GM19035 (cell line): Measurements from ENCODE around the gene PYCARD.
"Not testable (repeated sequence)": the region's sequence is repeated elsewhere in the genome, so short reads cannot be mapped to it uniquely, and the experiment has no call there.

ENCODE experiments used
- ATAC-seq: cut with Tn5 transposase; IDR thresholded peaks from one replicate; pipeline ENCODE4 v1.9.1; 2021; ENCODE audit not compliant: unreplicated experiment

The PYCARD gene

DNA sequence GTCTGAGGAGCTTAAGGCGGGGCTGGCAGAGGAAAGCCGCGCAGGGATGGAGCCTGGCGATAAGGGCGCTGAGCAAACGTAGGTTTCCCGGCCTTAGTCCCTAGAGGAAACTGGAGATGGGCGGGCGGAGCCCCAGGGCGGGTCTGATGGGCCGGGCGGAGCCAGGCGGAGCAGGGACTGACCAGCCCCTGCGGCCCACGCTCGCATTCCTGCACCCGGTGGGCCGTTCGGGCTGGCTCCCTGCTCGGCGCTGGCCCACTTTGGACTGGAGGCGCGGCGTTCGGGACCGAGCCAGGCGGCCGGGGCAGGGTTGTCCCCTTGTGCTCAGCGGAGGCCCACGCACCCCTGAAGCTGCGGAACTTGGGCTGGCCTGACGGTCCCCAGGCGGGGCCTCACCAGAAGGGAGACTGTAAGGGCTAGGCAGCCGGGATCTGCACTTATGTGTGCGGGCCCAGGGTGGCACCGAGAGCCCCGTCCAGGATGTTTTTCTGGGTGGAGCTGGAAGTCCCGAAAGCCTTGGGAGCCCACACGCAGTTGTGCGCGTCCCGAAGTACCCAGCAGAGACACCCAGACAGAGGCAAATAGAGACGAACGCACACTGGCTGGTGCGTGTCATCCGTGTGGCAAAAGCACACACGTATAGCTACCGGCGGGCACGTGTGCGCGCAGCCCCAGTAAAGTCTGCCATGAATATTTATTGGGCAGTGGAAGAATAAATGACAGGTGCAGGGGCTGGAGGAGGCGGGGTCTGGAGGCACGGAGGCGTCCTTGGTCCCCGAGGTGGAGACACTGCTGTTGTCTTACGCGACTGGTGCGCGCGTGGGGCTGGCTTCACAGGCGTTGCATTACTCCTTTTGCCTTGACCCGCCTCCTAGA, 13.0 kb upstream of the PYCARD start:
- no peak for ATAC-seq

DNA sequence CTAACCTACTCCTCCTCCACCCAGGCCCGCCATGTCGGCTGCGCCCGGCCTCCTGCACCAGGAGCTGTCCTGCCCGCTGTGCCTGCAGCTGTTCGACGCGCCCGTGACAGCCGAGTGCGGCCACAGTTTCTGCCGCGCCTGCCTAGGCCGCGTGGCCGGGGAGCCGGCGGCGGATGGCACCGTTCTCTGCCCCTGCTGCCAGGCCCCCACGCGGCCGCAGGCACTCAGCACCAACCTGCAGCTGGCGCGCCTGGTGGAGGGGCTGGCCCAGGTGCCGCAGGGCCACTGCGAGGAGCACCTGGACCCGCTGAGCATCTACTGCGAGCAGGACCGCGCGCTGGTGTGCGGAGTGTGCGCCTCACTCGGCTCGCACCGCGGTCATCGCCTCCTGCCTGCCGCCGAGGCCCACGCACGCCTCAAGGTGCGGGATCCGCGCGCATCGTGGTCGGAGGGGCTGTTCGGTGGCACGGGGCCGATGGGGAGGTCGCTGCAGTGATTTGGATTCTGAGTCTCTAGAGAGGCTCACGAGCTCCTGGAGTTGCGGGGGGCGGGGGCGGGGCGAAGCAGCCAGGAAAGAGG, 12.2 kb upstream of the PYCARD start:
- no peak for ATAC-seq

DNA sequence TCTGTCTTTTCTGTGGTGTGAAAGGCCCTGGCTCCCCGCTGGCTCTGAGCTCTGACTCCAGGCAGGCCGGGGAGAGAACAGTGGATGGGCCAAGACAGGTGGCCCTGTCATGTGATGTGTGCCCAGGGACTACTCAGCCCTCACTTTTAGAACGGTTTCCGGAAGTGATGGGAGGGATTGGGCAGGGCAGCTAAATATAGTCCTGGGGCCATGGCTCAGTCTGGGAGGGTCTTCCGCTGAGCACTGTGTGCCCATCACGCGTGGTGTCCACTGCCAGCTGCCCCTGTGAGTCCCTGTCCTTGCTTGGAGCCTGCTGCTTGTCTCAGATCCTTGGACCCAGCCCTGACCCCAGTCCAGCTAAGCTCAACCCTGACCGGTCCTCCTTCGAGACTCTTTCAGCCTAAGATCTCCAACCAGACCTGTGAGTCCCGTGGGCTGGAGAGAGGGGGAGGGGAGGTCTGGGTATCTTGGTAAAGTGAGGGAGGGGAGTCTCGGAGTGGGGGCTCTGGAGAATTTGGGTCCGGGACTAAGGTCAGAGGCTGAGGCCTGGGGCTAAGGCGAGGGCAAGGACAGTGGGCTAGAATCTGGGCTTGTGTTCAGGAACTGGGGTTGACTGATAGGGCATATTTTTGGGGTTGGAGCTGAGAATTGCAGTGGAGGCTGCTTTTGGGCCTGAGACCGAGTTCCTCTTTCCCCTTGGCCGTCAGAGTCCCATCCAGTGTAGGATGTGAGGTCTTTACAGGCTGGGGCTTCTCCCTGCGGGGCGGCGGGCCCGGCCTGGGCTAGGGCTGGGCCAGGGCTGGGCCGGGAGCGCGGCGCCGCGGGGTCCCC, 11.5 kb upstream of the PYCARD start, which contains the start of gene TRIM72:
TSS of gene TRIM72 (plus strand) at position 243 of the 831 bp plus-strand sequence. CDS start 620 bp downstream, outside the sequence.
- no peak for ATAC-seq

DNA sequence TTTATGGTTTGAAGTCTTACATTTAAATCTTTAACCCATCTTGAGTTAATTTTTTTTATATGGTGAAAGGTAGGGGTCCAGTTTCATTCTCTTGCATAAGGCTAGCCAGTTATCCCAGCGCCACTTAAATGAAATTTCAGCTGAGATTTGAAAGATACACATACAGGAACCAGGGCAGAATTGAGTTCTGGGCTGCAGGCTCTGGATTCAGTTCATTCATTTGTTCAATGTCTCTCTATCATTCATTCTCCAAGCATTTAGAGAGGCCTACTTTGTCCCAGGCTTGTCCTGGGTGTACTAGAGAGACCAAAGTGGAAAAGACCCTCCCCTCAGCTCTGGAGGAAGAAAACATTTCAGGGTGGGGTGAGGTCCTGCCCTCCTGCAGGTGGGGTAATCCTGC, 10.8 kb upstream of the PYCARD start:
- ATAC-seq, result no peak

DNA sequence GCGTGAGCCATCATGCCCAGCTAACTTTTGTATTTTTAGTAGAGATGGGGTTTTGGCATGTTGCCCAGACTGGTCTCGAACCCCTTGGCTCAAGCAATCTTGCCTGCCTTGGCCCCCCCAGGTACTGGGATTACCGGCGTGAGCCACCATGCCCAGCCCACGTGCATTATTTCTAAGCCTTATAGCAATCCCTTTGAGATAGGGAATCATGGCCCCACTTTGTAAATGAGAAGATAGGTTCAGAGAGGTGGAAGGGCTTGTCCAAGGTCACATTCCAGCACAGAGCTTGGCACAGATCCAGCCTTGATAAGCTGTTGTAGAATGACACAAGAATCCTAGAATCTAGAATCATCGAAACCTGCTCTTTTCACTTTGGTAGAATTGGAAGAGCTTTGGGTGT, 4.2 kb upstream of the PYCARD start:
- no peak for ATAC-seq

DNA sequence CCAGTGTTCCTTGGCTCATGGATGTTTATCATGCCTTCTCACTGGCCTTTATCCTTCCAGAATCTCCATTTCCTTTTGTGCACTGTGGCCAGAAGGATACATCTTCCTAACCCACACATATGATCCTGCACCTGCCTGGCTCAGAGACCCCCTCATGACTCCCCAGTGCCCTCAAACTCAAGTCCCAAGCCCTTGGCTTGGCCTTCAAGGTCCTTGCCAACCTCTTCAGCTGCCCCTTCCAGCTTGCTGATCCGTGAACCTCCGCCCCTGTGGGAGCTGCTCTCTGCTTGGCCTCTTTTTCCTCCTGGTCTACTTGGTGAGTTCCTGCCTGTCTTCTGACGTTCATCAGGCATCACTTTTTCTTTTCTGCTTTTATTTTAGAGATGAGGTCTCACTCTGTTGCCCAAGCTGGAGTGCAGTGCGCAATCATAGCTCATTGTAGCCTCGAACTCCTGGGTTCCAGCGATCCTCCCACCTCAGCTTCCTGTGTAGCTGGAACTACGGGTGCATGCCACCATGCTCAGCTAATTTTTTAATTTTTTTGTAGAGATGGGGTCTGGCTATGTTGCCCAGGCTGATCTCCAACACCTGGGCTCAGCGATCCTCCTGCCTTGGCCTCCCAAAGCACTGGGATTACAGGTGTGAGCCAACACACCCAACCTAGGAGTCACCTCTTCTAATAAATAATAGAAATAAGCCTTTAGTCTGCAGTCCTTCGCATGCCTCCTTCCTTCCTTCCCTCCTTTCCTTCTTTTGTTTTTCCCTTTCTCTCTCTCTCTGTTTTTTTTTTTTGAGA, 2.5 kb upstream of the PYCARD start:
- no peak for ATAC-seq

DNA sequence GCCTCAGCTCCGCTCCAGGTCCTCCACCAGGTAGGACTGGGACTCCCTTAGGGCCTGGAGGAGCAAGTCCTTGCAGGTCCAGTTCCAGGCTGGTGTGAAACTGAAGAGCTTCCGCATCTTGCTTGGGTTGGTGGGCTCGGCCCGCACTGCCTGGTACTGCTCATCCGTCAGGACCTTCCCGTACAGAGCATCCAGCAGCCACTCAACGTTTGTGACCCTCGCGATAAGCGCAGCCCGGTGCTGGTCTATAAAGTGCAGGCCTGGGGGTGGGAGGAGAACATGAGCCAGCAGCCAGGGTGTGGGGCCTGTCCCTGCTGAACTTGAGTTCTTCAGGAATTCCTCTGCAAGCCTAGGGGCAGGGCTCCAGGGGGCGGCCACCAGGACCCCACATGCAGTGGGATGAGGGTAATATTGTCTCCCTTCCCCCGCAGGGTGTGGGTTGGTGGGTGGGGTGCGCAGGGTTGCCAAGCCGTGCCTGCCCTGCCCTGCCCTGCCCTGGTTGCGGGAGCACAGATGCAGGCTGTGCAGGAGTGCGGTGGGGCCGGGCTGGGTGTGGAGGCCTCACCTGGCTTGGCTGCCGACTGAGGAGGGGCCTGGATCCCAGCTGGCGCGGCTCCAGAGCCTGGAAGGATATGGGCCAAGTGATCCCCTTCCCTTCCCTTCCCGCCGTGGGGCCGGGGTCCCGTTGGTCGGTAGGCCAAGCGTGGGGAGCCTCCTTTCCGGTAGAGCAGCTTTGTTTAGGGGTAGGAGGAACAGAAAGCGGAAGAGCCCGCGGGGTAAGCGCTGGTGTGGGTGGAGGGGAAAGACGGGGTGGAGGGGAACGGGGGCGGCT, 762 bp downstream of the PYCARD start:
- ATAC-seq, result peak; percentile 50

DNA sequence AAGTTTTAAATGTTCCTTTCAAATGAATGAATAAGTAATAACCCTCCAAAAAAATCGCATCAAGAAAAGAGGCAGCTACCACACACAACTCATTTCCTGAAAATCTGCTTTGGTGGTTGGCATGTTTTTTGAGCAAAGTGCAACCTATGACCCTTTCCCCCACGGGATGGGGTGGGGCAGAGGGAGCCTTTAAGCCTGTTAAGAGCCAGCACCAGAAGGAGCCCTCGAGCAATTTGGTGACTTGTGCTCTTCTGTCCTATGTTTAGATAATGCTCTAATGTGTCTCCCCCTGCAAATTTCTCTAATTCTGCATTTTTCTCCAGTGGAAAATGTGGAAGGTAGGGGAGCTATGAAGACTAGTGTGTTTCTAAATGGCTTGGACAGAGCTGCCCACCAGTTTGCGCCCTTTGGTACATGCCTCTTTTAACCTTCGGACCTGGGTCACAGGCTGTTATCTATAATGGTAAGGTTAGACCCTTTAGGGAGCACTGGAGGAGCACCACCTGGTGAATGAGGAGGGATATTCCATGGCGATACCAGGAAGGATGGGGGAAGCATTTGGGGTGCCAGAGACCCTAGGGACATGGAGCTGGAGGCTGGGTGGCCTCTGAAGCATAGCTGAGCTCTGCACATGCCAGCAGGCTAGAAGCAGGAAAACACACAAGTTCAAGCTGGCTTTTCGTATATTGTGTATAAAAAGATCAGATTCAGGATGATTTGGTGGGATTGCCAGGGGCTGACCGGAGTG, 1.6 kb downstream of the PYCARD start:
- no peak for ATAC-seq

DNA sequence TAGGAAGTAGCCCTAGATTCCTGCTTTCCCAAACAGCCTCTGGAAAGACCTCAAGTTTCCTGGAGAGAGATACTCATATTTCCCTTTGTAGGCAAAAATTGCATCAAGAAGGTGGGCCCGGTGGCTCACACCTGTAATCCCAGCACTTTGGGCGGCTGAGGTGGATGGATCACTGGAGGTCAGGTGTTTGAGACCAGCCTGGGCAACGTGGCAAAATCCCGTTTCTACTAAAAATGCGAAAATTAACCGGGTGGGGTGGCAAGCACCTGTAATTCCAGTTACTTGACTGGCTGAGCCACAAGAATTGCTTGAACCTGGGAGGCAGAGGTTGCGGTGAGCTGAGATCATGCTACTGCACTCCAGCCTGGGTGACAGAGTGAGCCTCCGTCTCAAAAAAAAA, 2.4 kb downstream of the PYCARD start:
- ATAC-seq, result not testable (repeated sequence)

DNA sequence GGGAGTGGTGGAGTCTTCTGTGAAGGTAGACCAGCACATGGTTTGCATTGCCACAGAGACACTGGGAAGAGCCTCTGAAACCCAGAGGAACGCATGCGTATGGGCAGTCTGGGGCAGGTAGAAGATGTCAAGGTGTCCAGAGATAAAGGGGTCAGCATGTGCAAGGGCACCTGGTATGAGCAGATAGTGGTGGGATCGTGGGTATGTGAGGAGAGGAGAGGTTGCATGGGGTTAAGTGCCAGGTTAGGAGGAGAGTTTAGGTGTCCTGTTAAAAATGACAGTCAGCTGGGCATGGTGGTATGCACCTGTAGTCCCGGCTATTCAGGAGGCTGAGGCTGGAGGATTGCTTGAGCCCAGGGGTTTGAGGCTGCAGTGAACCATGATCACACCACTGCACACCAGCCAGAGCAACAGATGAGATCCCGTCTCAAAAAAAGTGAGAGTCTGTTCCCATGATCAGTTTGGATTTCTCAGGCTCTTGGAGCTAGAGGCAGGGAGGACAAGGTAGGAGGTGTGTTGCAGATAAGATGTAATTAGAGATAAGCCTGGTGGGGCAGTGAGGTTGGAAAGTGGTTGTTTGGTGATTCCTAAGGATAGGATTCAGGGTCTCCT, 3.0 kb downstream of the PYCARD start:
- ATAC-seq, result no peak

DNA sequence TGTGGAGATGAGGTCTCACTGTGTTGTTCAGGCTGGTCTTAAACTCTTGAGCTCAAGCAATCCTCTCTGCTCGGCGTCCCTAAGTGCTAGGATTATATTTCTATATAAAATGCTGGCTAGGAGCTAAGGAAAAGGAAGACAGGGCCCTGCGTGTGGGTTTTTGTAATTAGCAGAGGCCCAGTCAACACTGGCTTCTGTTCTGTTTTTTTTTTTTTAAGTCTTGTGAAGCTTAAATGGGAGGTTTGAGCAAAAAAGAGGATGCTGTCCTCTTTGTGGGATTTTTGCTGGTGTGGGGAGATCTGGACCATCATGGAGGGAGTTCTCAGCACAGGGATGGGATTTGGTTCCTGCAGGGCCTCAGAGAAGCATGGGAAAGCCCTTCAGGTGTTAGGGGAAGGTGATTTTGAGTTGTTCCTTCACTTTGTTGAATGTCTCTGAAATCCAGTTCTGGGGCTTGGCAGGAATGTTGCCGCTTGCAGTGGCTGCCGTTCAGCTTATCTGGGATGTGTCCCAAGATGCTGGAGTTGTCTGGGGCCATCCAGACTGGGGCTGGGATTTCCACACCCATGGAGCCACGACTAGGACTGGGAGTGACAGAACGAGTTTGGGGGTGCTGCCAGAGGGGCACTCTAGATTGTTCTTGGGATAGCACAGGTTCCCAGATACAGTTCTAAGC, 4.2 kb downstream of the PYCARD start:
- no peak for ATAC-seq

DNA sequence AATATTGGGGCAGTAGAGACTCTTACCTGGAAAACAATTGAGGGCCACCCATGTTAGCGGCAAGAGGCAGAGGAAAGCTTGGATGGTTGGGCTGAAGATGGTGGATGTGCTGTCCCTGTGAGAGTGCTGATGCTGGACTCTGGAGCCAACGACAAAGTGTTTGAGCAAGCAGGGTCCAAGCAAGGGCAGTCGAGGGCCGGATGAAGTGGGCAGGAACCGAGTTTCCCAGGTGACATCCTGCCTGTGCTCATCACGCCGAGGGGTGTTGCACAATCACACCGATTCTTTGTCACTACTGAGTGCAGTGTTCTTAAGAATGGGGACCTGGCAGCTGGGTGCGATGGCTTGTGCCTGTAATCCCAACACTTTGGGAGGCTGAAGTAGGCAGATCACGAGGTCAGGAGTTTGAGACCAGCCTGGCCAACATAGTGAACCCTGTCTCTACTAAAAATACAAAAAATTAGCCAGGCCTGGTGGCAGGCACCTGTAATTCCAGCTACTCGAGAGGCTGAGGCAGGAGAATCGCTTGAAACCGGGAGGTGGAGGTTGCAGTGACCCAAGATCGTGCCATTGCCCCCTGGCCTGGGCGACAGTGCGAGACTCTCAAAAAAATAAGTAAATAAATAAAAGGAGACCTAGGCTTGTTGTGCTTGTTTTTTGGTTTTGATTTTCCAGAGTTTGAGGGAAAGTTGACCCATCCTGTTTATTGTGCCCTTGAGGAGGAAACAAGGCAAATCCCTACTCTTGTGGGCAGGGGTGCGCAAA, 6.1 kb downstream of the PYCARD start:
- ATAC-seq, result no peak

DNA sequence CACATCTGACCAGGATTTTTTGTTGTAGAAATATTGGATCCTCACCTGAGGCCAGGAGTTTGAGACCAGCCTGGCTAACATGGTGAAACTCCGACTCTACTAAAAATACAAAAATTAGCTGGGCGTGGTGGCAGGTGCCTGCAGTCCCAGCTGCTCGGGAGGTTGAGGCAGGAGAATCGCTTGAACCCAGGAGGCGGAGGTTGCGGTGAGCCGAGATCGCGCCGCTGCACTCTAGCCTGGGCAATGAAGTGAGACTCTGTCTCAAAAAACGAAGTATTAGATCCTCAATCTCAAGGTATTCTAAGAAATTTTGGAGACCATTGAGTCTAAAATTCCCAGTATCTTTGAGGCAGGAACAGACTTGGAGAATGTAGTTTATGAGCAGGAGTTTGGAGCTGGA, 6.7 kb downstream of the PYCARD start:
- not testable (repeated sequence) for ATAC-seq

DNA sequence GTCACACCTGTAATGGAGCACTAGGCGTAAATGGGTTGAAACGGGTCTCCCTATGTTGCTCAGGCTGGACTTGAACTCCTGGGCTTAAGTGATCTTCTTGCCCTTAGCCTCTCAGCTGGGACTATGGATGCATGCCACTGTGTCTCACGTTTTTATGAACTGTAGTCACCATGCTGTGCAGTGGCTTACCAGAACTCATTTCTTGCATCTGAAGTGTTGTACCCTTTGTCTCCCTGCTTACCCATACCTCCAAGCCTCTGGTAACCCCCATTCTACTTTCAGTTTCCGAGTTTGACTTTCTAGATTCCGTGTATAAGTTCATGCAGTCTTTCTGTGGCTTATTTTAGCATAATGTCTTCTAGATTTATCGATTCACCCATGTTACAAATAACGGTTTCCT, 7.7 kb downstream of the PYCARD start:
- no peak for ATAC-seq

DNA sequence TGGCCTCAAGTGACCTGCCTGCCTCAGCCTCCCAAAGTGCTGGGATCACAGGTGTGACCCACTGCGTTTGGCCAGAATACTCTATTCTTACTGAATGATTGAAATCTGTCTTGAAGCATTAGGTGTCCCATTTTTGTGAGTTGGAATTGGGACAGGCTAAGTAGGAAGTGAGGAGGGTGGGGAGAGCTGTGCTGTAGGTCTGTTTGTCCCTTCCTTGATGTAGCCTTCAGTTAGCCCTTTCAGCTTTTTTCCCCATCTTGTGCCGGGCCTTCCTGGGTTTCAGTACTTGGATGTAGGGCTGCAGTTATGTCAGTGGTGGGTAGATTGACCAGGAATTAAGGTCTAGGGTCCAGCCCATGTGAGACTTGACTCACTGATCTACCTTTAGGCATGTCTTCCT, 8.7 kb downstream of the PYCARD start:
- no peak for ATAC-seq

DNA sequence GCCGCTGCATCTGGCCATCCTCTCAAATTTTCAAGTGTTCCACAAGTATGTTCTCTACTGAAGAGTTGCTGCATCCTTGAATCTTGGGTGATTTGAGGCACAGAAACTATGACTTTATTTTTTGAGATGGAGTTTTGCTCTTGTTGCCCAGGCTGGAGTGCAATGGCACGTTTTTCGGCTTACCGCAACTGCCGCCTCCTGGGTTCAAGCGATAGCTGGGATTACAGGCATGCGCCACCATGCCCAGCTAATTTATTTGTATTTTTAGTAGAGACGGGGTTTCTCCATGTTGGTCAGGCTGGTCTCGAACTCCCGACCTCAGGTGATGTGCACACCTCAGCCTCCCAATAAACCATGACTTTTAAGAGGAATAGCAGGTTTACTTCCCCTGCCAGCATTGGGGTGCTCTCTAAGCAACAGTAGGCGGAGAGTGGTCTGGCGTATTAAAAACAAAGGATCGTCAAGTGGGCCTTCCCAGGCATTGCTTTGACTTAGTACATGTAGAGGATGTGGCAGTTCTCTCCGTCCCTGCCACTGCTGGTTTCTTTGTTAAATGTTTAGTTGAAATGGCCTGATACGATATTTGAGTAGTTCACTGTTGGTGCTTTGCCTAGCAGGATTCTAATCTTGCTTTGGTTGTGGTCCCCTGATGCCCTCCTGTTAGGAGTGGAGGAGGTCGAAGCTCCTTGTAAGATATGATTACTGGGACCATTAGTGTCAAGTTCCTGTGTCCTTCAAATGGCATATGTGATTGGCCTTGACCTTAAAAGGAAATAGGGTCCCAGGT, 9.5 kb downstream of the PYCARD start:
- no peak for ATAC-seq
